ENCODE data around the gene RNF181.
"Not testable (repeated sequence)": the region's sequence is repeated elsewhere in the genome, so short reads cannot be mapped to it uniquely, and the experiment has no call there.

RNF181 gene

GRCh38 chr2:85584857-85585780 lies 10.4 kb upstream of the RNF181 start:
- Mint-ChIP-seq H3K36me3 (peaks cover 7% of the 10 kb centered on the region), H3K4me1 (ENCODE audit: low read depth) (peaks cover 57% of the 10 kb centered on the region), H3K27ac (peak overlapping the region; percentile 95), H3K9me3 (ENCODE audit: low read depth) (no peaks in the 10 kb centered on the region), H3K4me3 (peak overlapping the region; percentile 90), H3K27me3 (no peaks in the 10 kb centered on the region)

DNA sequence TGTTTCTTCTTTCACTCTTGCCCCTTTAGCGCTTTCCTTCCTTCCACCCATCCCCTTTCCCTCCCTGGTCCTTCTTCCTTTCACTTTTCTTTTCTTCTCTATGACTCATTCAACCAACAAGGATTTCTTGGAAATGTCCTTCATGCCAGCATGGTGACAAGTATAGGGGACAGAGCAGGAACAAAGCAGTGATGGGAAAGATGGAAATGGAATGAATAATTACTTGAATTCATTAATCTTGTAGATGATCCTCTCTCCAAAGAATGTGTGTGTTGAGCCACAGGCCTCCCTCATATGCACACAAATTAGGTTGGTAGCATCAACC lies 9.8 kb upstream of the RNF181 start:
- Mint-ChIP-seq H3K27ac (peak overlapping the region; percentile 95), H3K4me1 (ENCODE audit: low read depth) (peaks cover 54% of the 10 kb centered on the region), H3K36me3 (peaks cover 7% of the 10 kb centered on the region), H3K27me3 (no peaks in the 10 kb centered on the region), H3K4me3 (peak overlapping the region; percentile 90), H3K9me3 (ENCODE audit: low read depth) (no peaks in the 10 kb centered on the region)

- Mint-ChIP-seq H3K9me3 (ENCODE audit: low read depth) (no peaks in the 10 kb centered on the region), H3K27me3 (no peaks in the 10 kb centered on the region), H3K27ac (peak overlapping the region; percentile 36), H3K4me3 (no peak overlapping the region), H3K4me1 (ENCODE audit: low read depth) (peaks cover 41% of the 10 kb centered on the region), H3K36me3 (no peaks in the 10 kb centered on the region)
Observed at GRCh38 chr2:85588236-85588635, 7.3 kb upstream of the RNF181 start.

GRCh38 chr2:85588645-85589044 lies 6.9 kb upstream of the RNF181 start:
- H3K4me3 Mint-ChIP-seq, result no peak overlapping the region

DNA sequence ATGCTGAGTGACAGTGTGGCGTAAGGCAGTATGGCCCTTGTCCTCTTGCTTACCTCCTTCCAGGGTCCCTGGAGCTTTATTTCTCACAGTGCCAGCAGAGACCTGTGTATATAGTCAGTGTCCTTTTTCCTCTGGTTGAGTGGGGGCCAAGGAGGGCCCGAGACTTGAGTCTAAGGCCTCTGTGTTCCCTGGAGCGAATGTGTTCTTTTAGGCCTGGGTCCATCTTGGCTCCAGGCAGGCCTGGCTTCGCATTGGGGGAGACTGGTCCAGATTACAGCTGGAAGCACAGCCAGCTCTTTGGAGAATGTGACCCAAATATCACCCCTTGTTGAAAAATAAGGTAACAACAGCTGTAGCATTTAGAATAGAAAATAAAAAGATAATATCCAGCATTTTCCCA lies 6.4 kb upstream of the RNF181 start:
- Mint-ChIP-seq H3K27me3 (no peaks in the 10 kb centered on the region), H3K9me3 (ENCODE audit: low read depth) (no peaks in the 10 kb centered on the region), H3K4me1 (ENCODE audit: low read depth) (peaks cover 36% of the 10 kb centered on the region), H3K4me3 (no peak overlapping the region), H3K36me3 (no peaks in the 10 kb centered on the region), H3K27ac (no peak overlapping the region)

More at GRCh38 chr2:85588645-85589044, 6.9 kb upstream of the RNF181 start:
- Mint-ChIP-seq H3K27me3 (no peaks in the 10 kb centered on the region), H3K27ac (peak overlapping the region; percentile 36), H3K36me3 (no peaks in the 10 kb centered on the region), H3K4me1 (ENCODE audit: low read depth) (peaks cover 37% of the 10 kb centered on the region), H3K9me3 (ENCODE audit: low read depth) (no peaks in the 10 kb centered on the region)

DNA sequence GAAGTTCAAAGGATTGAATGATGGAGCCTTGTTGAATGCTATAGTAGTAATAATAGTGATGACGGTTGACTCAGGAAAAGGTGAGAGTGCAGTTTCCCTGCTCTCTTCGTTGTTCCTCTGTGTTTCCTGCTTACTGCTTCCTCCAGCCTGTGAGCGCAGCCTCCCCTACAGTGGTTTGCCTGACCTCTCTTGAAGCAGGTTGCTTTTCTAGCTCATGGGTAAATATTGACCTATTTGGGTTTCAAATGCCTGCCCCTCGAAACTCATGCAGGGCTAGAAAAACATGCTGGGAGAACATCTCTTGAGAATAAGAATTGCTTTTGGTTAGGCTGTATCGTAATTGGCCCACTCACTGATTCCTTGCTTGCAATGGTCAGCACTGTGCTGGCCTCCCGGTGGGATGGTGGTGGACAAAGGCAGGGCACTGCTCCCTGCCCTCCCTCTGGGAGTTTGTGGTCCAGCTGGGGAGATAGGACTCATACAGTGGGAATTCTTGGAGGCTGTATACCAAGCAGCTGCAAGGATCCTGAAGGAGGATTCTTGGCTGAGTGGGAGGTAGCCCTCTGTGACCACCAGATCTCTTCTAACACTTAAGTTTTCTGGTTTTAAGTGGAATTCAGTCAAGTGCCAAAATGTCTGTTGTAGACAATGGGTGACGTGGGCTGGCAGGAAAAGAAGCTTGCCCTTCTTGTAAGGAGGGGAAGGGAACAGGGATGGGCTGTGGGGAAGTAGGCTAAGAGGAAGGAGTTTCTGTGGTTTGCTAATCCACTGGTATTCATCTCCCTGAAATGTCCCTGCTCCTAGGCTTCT lies 5.4 kb upstream of the RNF181 start:
- Mint-ChIP-seq H3K27ac (peak overlapping the region; percentile 66), H3K27me3 (no peaks in the 10 kb centered on the region), H3K4me3 (no peak overlapping the region), H3K36me3 (no peaks in the 10 kb centered on the region), H3K9me3 (ENCODE audit: low read depth) (no peaks in the 10 kb centered on the region), H3K4me1 (ENCODE audit: low read depth) (peaks cover 37% of the 10 kb centered on the region)

DNA sequence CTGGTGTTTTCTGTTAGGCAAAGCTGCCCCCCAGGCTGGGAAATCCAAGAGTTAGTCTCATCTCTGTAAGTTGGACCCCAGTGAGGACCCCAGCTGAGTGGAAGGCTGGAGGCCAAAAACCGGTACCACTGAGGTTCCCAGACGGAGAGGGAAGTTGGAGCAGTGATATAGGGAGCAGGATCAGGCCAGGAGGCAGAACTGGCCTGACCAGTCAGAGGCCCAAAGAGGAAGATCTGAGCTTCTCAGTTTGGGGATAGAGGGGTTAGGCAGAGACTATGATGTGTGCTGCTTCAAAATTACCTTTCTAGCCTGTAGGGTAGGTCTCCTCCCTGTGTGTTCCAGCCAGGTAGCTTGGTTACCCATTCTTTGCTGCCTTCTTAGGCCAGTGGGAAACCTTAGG lies 4.6 kb upstream of the RNF181 start:
- no peaks in the 10 kb centered on the region for H3K27me3 Mint-ChIP-seq
- no peaks in the 10 kb centered on the region for H3K9me3 Mint-ChIP-seq (ENCODE audit: low read depth)
- no peaks in the 10 kb centered on the region for H3K36me3 Mint-ChIP-seq
- H3K4me3 Mint-ChIP-seq, result no peak overlapping the region
- peaks cover 36% of the 10 kb centered on the region for H3K4me1 Mint-ChIP-seq (ENCODE audit: low read depth)
- H3K27ac Mint-ChIP-seq, result no peak overlapping the region

DNA sequence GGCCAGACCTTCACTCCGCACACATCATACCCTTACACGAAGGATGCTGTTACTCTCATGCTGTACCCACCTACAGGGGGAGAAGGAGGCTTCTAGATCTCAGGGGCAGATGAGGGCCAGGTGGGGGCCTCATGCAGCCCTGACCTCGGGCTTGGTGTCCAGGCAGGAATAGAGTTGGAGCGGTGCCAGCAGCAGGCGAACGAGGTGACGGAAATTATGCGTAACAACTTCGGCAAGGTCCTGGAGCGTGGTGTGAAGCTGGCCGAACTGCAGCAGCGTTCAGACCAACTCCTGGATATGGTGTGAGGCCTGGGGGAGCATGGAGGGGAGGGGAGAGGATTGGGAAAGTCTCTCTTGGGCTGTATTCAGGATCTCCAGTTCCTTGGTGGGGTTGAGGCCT lies 4.0 kb upstream of the RNF181 start:
- Mint-ChIP-seq H3K36me3 (no peaks in the 10 kb centered on the region), H3K27me3 (no peaks in the 10 kb centered on the region), H3K27ac (peak overlapping the region; percentile 28), H3K4me3 (no peak overlapping the region), H3K4me1 (ENCODE audit: low read depth) (peaks cover 38% of the 10 kb centered on the region), H3K9me3 (ENCODE audit: low read depth) (no peaks in the 10 kb centered on the region)

GRCh38 chr2:85592299-85592698 lies 3.2 kb upstream of the RNF181 start:
- H3K27ac Mint-ChIP-seq; H3K4me3 Mint-ChIP-seq; H3K36me3 Mint-ChIP-seq; H3K27me3 Mint-ChIP-seq; H3K9me3 Mint-ChIP-seq (ENCODE audit: low read depth): not testable (repeated sequence)
- H3K4me1 Mint-ChIP-seq (ENCODE audit: low read depth), result peaks cover 44% of the 10 kb centered on the region

DNA sequence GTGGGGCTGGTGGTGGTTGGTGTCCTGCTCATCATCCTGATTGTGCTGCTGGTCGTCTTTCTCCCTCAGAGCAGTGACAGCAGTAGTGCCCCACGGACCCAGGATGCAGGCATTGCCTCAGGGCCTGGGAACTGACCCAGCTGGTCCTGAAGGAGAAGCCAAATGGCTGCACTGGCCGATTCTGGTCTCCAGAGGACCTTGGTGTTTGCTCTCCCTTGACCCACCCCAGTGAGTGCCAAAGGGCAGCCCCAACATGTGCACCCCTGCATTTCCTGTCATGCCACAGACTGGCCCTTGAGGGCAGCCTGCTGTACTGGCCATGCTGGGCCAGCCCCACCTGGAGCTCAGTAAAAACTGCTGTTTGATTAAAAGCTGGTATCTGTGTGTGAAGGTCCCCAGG lies 2.5 kb upstream of the RNF181 start:
- Mint-ChIP-seq H3K9me3 (ENCODE audit: low read depth) (no peaks in the 10 kb centered on the region), H3K36me3 (no peaks in the 10 kb centered on the region), H3K27ac (no peak overlapping the region), H3K4me1 (ENCODE audit: low read depth) (peaks cover 41% of the 10 kb centered on the region), H3K4me3 (peak overlapping the region; percentile 3), H3K27me3 (no peaks in the 10 kb centered on the region)

GRCh38 chr2:85594715-85595300 lies 737 bp upstream of the RNF181 start:
- H3K27me3 Mint-ChIP-seq, result no peaks in the 10 kb centered on the region
- no peaks in the 10 kb centered on the region for H3K36me3 Mint-ChIP-seq
- H3K27ac Mint-ChIP-seq, result peak overlapping the region; percentile 96
- peaks cover 36% of the 10 kb centered on the region for H3K4me1 Mint-ChIP-seq (ENCODE audit: low read depth)
- no peaks in the 10 kb centered on the region for H3K9me3 Mint-ChIP-seq (ENCODE audit: low read depth)
- H3K4me3 Mint-ChIP-seq, result peak overlapping the region; percentile 98

DNA sequence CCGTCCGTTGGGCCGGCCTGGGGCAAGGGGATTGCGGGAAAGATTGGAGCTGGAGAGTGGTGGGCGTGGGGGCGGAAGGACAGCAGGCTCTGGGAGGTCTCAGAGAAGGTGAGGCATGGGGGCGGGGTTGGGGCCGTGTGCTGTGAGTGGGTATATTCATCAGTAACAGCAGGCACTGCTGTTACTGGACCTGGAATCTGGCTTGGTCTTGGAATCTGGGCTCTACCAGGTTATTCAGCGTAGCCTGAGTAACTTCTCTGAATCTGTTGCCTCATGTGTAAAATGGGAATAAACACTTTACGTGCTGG lies 435 bp downstream of the RNF181 start:
- no peaks in the 10 kb centered on the region for H3K27me3 Mint-ChIP-seq

DNA sequence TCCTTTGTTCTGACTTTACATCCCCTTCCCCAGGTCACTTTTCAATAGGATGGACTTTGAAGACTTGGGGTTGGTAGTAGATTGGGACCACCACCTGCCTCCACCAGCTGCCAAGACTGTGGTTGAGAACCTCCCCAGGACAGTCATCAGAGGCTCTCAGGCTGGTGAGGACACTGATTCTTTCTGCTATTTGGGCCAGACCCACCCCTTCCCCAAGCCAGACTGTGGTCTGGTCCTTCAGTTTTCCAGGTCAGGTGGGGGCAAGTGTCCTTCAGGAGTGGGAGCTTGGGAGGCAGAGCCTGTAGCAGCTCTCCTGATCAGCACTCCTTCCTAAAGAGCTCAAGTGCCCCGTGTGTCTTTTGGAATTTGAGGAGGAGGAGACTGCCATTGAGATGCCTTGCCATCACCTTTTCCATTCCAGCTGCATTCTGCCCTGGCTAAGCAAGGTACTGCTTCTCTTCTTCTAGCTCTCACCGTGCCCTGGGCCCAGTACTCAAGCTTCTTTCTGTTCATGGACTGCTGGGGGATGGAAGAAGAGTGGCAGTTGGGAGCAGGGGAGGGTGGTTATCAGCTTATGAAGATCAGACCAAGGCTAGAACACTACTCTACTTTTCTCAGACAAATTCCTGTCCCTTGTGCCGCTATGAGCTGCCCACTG lies 1.1 kb downstream of the RNF181 start:
- Mint-ChIP-seq H3K4me1 (ENCODE audit: low read depth) (peaks cover 37% of the 10 kb centered on the region), H3K27me3 (no peaks in the 10 kb centered on the region), H3K36me3 (no peaks in the 10 kb centered on the region), H3K27ac (peak overlapping the region; percentile 50), H3K4me3 (peak overlapping the region; percentile 98), H3K9me3 (ENCODE audit: low read depth) (no peaks in the 10 kb centered on the region)

More for the DNA sequence above, 435 bp downstream of the RNF181 start:
- H3K4me3 Mint-ChIP-seq, result peak overlapping the region; percentile 98
- no peaks in the 10 kb centered on the region for H3K9me3 Mint-ChIP-seq (ENCODE audit: low read depth)
- peaks cover 35% of the 10 kb centered on the region for H3K4me1 Mint-ChIP-seq (ENCODE audit: low read depth)
- peak overlapping the region; percentile 96 for H3K27ac Mint-ChIP-seq
- H3K36me3 Mint-ChIP-seq, result no peaks in the 10 kb centered on the region

GRCh38 chr2:85597241-85597640 lies 1.7 kb downstream of the RNF181 start:
- H3K9me3 Mint-ChIP-seq (ENCODE audit: low read depth), result no peaks in the 10 kb centered on the region
- H3K4me3 Mint-ChIP-seq, result peak overlapping the region; percentile 98
- no peaks in the 10 kb centered on the region for H3K27me3 Mint-ChIP-seq
- no peak overlapping the region for H3K27ac Mint-ChIP-seq
- H3K36me3 Mint-ChIP-seq, result no peaks in the 10 kb centered on the region
- H3K4me1 Mint-ChIP-seq (ENCODE audit: low read depth), result peaks cover 40% of the 10 kb centered on the region

Measured in activated naive CD8-positive, alpha-beta T cell (primary cell).